CD14-positive monocyte (primary cell): ENCODE measurements around the gene NRBP1. TPM values are rescaled to one million over a fixed set of nuclear protein-coding genes. Genes with fewer than 3 reads are reported as not detected.

ENCODE experiments used
- DNase-seq, 3 donors: peaks; one replicate each; pipeline ENCODE4 v3.0.0-alpha.2; 2011 to 2022
- H2AFZ ChIP-seq: 2 replicates; pipeline ENCODE4 v1.6.0; 2012; ENCODE audit warnings: mild to moderate bottlenecking, low read depth, low read length, inconsistent platforms; ENCODE audit not compliant: insufficient read depth, poor library complexity, severe bottlenecking
- H3K27ac ChIP-seq, 2 donors: 1 replicate in 1 of 2; 2 replicates in 1 of 2; pipeline ENCODE4 v1.5.1; 2012 to 2013; ENCODE audit warnings: low read length in 2 of 2, control low read depth in 1 of 2, inconsistent platforms in 1 of 2, low read depth in 1 of 2, mild to moderate bottlenecking in 1 of 2
- H3K27me3 ChIP-seq, 2 donors: one replicate each; pipeline versions ENCODE4 v1.6.0 to v1.6.1; 2011 to 2013; ENCODE audit warnings: low read length in 2 of 2; ENCODE audit not compliant: control insufficient read depth in 2 of 2, insufficient read depth in 2 of 2
- H3K36me3 ChIP-seq, 2 donors: replicated peaks in 1 of 2; 1 replicate in 1 of 2; 2 replicates in 1 of 2; pipeline versions ENCODE4 v1.5.1 to v1.6.1; 2012 to 2013; ENCODE audit warnings: low read length in 2 of 2, control low read depth in 1 of 2, inconsistent platforms in 1 of 2, mild to moderate bottlenecking in 1 of 2; ENCODE audit not compliant: insufficient read depth in 2 of 2, control insufficient read depth in 1 of 2
- H3K4me1 ChIP-seq, 2 donors: 1 replicate in 1 of 2; 2 replicates in 1 of 2; pipeline versions ENCODE4 v1.5.1 to v1.6.1; 2012 to 2013; ENCODE audit warnings: low read length in 2 of 2, control low read depth in 1 of 2, inconsistent platforms in 1 of 2, mild to moderate bottlenecking in 1 of 2, moderate library complexity in 1 of 2; ENCODE audit not compliant: insufficient read depth in 2 of 2, control insufficient read depth in 1 of 2
- H3K4me2 ChIP-seq: replicated peaks from 2 replicates; pipeline ENCODE3; 2012; ENCODE audit warnings: low read length, moderate library complexity, mild to moderate bottlenecking; ENCODE audit not compliant: poor library complexity, severe bottlenecking; ENCODE audit errors: extremely low read depth
- H3K4me3 ChIP-seq, 3 experiments: fragments of 200-600 bp in 1 of 3; sonication (generic) in 1 of 3; replicated peaks in 1 of 3; 1 replicate in 2 of 3; 2 replicates in 1 of 3; pipeline ENCODE4 v1.5.1; 2011 to 2013; ENCODE audit warnings: low read length in 3 of 3, mild to moderate bottlenecking in 3 of 3, control low read depth in 2 of 3, low read depth in 2 of 3, inconsistent platforms in 1 of 3, moderate library complexity in 1 of 3
- H3K79me2 ChIP-seq: 2 replicates; pipeline ENCODE4 v1.6.0; 2012; ENCODE audit warnings: mild to moderate bottlenecking, control low read depth, inconsistent platforms, low read length, moderate library complexity; ENCODE audit not compliant: insufficient read depth
- H3K9ac ChIP-seq: 2 replicates; pipeline ENCODE4 v1.6.0; 2017; ENCODE audit warnings: low read length, mild to moderate bottlenecking; ENCODE audit not compliant: insufficient read depth, poor library complexity, severe bottlenecking
- H3K9me3 ChIP-seq, 2 donors: replicated peaks in 1 of 2; 1 replicate in 1 of 2; 2 replicates in 1 of 2; pipeline versions ENCODE4 v1.5.1 to v1.6.1; 2012 to 2013; ENCODE audit warnings: low read length in 2 of 2, control low read depth in 1 of 2; ENCODE audit not compliant: control insufficient read depth in 1 of 2, insufficient read depth in 1 of 2
- H4K20me1 ChIP-seq: 2 replicates; pipeline ENCODE4 v1.6.0; 2012; ENCODE audit warnings: mild to moderate bottlenecking, low read length, control low read depth, moderate library complexity; ENCODE audit not compliant: insufficient read depth
- H3K27ac Mint-ChIP-seq, 7 donors: one replicate each; pipeline ENCODE4 v1.8.0; 2020; ENCODE audit warnings: mild to moderate bottlenecking in 7 of 7, mixed read lengths in 7 of 7, moderate library complexity in 6 of 7, inconsistent platforms in 2 of 7
- H3K27me3 Mint-ChIP-seq, 3 donors: one replicate each; pipeline ENCODE4 v1.8.0; 2021 to 2022; ENCODE audit warnings: low read depth in 3 of 3, mild to moderate bottlenecking in 3 of 3, mixed read lengths in 3 of 3, moderate library complexity in 3 of 3, inconsistent platforms in 1 of 3
- H3K36me3 Mint-ChIP-seq, 2 donors: one replicate each; pipeline ENCODE4 v1.8.0; 2020; ENCODE audit warnings: mixed read lengths in 2 of 2, inconsistent platforms in 1 of 2, mild to moderate bottlenecking in 1 of 2
- H3K4me1 Mint-ChIP-seq: one replicate; pipeline ENCODE4 v1.8.0; 2020; ENCODE audit warnings: mild to moderate bottlenecking, mixed read lengths
- H3K4me3 Mint-ChIP-seq, 2 donors: one replicate each; pipeline ENCODE4 v1.8.0; 2020; ENCODE audit warnings: mild to moderate bottlenecking in 2 of 2, mixed read lengths in 2 of 2, moderate library complexity in 1 of 2
- H3K9me3 Mint-ChIP-seq, 7 donors: one replicate each; pipeline ENCODE4 v1.8.0; 2020 to 2022; ENCODE audit warnings: mixed read lengths in 7 of 7, mild to moderate bottlenecking in 6 of 7, moderate library complexity in 6 of 7, inconsistent platforms in 2 of 7
- WGBS: methylation state at CpG from one replicate; pipeline ENCODE4 v1.1.5; 2013; ENCODE audit warnings: missing lambda C conversion rate; ENCODE audit not compliant: insufficient coverage; 5-methylcytosine and 5-hydroxymethylcytosine counted together
- intact Hi-C, 2 donors: fragments of 100-400 bp; cut with micrococcal nuclease; formaldehyde crosslinking; loops; one replicate each; pipeline versions ENCODE4 v1.15.0 to v1.15.1; 2023
- polyA minus RNA-seq: library from RNA; depleted of rRNA, polyadenylated mRNA; stranded (reverse); fragments of >200 nt; gene quantifications from 2 replicates; pipeline ENCODE4 v1.2.3, GENCODE V29; 2012
- polyA plus RNA-seq, 3 donors: library from polyadenylated mRNA; depleted of rRNA in 1 of 3; unstranded in 2 of 3; stranded (reverse) in 1 of 3; fragments of 300-500 nt in 2 of 3; fragments of >200 nt in 1 of 3; fragmentation: Illumina TruSeq in 2 of 3; gene quantifications; 1 replicate in 2 of 3; 2 replicates in 1 of 3; pipeline ENCODE4 v1.2.3, GENCODE V29; 2012 to 2021
- total RNA-seq, 12 experiments: library from RNA in 1 of 12; stranded (reverse) in 1 of 12; fragments of 120-200 nt in 1 of 12; gene quantifications; one replicate each; pipeline ENCODE4 v1.2.4 and lab custom pipeline; 2013 to 2026; ENCODE audit warnings: mixed read lengths in 6 of 12, inconsistent platforms in 1 of 12
- TF ChIP-seq, protein P1 (sequence below): fragments of 200-600 bp; IDR thresholded peaks from one replicate; pipeline ENCODE4 v1.8.0; 2022; ENCODE audit warnings: antibody characterized with exemption, mild to moderate bottlenecking

Gene NRBP1
- total RNA-seq (2013): 66.0 TPM
- 100 to 1,000 TPM in 2 of 3 donors, 10 to 100 TPM in 1; 95.6 to 108 (median 102) TPM for polyA plus RNA-seq
- 38.9 and 54.8 TPM in 2 replicates for polyA minus RNA-seq
- total RNA-seq (lab: John Stamatoyannopoulos, UW): 58.8 to 129 (median 79.8) reads per million in 11 experiments

DNA sequence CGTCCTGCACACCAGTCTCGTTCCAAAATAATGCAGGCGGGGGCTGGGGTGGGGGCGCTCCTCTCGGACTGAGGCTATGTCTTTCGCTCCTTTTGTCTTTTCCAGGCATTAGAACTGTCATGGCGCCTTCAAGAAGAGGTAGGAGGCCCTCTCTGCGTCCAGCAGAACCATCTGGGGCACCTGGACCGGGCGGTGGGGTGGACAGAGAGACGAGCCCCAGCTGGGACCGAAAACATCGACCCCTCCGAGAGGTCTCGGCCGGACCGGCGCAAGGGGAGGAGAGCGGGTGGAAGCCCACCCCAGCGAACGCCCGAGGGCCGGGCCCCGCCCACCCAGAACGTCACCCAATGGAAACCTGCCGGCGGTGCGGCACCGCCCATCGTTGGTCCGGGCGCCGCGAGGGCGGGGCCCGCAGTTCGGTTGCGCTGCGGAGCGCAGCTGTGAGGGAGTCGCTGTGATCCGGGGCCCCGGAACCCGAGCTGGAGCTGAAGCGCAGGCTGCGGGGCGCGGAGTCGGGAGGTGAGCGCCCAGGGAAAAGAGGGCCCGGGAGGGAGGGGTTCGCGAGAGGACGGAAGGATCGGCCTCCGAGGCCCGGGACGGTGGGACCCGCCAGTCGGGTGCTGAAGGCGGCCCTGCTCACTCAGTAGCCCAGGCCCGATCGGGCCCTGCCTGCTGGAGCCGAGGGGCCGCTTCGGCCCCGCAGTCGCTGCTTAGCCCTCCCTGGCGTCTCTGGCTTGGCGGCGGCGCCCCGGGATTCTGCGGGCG, at the start of gene NRBP1:
Gene NRBP1 (plus strand): TSS at position 419 of the 765 bp plus-strand sequence. CDS start 4,643 bp downstream, outside the sequence.
- Histone ChIP-seq H3K27ac (peak within 1 kb of the TSS; percentile 81 to 89), H2AFZ (peak within 1 kb of the TSS; percentile 98), H3K9me3 (no peaks in the 10 kb centered on the region), H4K20me1 (peaks cover 44% of the 10 kb centered on the region), H3K4me1 (peaks cover 19 to 28% of the 10 kb centered on the region in 2 donors), H3K27me3 (no peaks in the 10 kb centered on the region), H3K4me3 (peak within 1 kb of the TSS; percentile 64 to 98 (median 73)), H3K79me2 (peaks cover 48% of the 10 kb centered on the region), H3K4me2 (peak within 1 kb of the TSS; percentile 96), H3K9ac (peak within 1 kb of the TSS; percentile 94), H3K36me3 (peaks cover 6 to 11% of the 10 kb centered on the region in 2 donors)
- peak; percentile 80 to 83 (median 80) for DNase-seq
- H3K4me1 Mint-ChIP-seq: peaks cover 29% of the 10 kb centered on the region
- WGBS: under 1% methylated on average over 72 of the region's 75 CpGs
- peaks cover 9 to 18% of the 10 kb centered on the region in 2 donors for H3K36me3 Mint-ChIP-seq
- H3K4me3 Mint-ChIP-seq: peak within 1 kb of the TSS; percentile 96
- H3K9me3 Mint-ChIP-seq: peaks cover 0 to 3% (median 0%) of the 10 kb centered on the region in 7 donors
- peak within 1 kb of the TSS; percentile 90 to 97 (median 93) for H3K27ac Mint-ChIP-seq
- H3K27me3 Mint-ChIP-seq: no peaks in the 10 kb centered on the region
- intact Hi-C loops: loop anchor here (1.0 to 10.0 kb wide), 4 partner anchors 18 to 216 kb away; partner anchors contain the start of genes EIF2B4 (in 2 of the 2), SNX17 (in 2 of the 2), ZNF512 (in 2 of the 2) and ATRAID (in 1 of the 2)
- TF ChIP-seq, protein P1, sequence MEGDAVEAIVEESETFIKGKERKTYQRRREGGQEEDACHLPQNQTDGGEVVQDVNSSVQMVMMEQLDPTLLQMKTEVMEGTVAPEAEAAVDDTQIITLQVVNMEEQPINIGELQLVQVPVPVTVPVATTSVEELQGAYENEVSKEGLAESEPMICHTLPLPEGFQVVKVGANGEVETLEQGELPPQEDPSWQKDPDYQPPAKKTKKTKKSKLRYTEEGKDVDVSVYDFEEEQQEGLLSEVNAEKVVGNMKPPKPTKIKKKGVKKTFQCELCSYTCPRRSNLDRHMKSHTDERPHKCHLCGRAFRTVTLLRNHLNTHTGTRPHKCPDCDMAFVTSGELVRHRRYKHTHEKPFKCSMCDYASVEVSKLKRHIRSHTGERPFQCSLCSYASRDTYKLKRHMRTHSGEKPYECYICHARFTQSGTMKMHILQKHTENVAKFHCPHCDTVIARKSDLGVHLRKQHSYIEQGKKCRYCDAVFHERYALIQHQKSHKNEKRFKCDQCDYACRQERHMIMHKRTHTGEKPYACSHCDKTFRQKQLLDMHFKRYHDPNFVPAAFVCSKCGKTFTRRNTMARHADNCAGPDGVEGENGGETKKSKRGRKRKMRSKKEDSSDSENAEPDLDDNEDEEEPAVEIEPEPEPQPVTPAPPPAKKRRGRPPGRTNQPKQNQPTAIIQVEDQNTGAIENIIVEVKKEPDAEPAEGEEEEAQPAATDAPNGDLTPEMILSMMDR: no peak

DNA sequence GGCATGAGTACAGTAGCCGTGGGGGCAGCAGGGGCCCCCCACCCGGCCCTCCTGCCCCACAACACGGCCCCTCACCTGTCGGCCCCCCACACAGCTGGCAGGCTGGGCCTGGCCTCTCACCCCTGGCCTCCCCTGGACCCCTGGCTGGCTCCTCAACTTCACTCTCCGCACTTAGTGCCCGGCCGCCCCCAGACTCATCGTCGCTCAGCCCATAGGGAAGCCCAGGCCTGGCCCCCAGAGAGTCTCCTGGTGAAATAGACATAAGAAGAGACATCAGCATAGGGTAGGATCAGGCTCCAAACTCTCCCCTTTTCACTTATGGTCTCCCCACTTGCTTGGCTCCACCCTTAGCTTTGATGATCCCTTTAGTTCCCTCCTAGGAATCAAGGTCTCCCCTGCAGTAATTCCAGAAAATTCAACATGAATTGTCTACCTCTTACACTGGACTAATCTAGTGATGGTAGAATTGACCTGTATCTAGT, 49.6 kb upstream of the NRBP1 start:
- Histone ChIP-seq H3K27ac (peak overlapping the region; percentile 4 to 96), H3K4me2 (peak overlapping the region; percentile 81), H3K79me2 (peaks cover 44% of the 10 kb centered on the region), H3K4me1 (peaks cover 18 to 38% of the 10 kb centered on the region in 2 donors), H3K9me3 (no peaks in the 10 kb centered on the region), H3K4me3 (peak overlapping the region in 1 of 3 experiments; percentile 78), H3K9ac (no peak overlapping the region), H4K20me1 (peaks cover 49% of the 10 kb centered on the region), H3K36me3 (peaks cover 60 to 71% of the 10 kb centered on the region in 2 donors), H3K27me3 (no peaks in the 10 kb centered on the region), H2AFZ (no peak overlapping the region)
- TF ChIP-seq, protein P1: no peak
- intact Hi-C loops: loop anchor here in 1 of 2 donors (10.0 kb wide), 1 partner anchor 116 kb away; the partner anchor contains the start of genes FNDC4 and GCKR
- no peak for DNase-seq
- peaks cover 0 to 3% (median 1%) of the 10 kb centered on the region in 3 donors for H3K27me3 Mint-ChIP-seq
- peaks cover 53 to 66% of the 10 kb centered on the region in 2 donors for H3K36me3 Mint-ChIP-seq
- whole genome bisulfite sequencing: 95% methylated on average over 4 of the region's 9 CpGs
- H3K4me1 Mint-ChIP-seq: peaks cover 29% of the 10 kb centered on the region
- H3K4me3 Mint-ChIP-seq: peak overlapping the region in 1 of 2 donors; percentile 19
- H3K27ac Mint-ChIP-seq: peak overlapping the region; percentile 25 to 96 (median 79)
- H3K9me3 Mint-ChIP-seq: peaks cover 0 to 2% (median 0%) of the 10 kb centered on the region in 7 donors
